GM21619 (cell line): ENCODE results near the gene TIMM50.

Experiments used
- ATAC-seq: cut with Tn5 transposase; IDR thresholded peaks from one replicate; pipeline ENCODE4 v1.9.1; 2021; ENCODE audit not compliant: unreplicated experiment

Gene TIMM50

GRCh38 chr19:39498798-39499642, 18.4 kb downstream of the TIMM50 start, which contains the start of gene DLL3:
DLL3 (plus strand) TSS chr19:39498947; CDS start chr19:39498975, 28 bp downstream.
- ATAC-seq = no peak

- no peak for ATAC-seq
Observed at GRCh38 chr19:39499932-39500331, 19.3 kb downstream of the TIMM50 start.

- ATAC-seq = no peak
Observed at GRCh38 chr19:39500543-39500942, 19.9 kb downstream of the TIMM50 start.

- ATAC-seq = no peak
Observed at GRCh38 chr19:39501340-39501739, 20.7 kb downstream of the TIMM50 start.

GRCh38 chr19:39502640-39503417, 22.2 kb downstream of the TIMM50 start:
- ATAC-seq = no peak

- no peak for ATAC-seq
Observed at GRCh38 chr19:39506598-39506943, 25.9 kb downstream of the TIMM50 start.

GRCh38 chr19:39506944-39507714, 26.5 kb downstream of the TIMM50 start:
- ATAC-seq = no peak

GRCh38 chr19:39507715-39508364, 27.2 kb downstream of the TIMM50 start:
- no peak for ATAC-seq

GRCh38 chr19:39508629-39509028, 28.0 kb downstream of the TIMM50 start:
- ATAC-seq = no peak

GRCh38 chr19:39509233-39509632, 28.6 kb downstream of the TIMM50 start:
- no peak for ATAC-seq

- no peak for ATAC-seq
Observed at GRCh38 chr19:39512988-39513387, 32.4 kb downstream of the TIMM50 start.

GRCh38 chr19:39514840-39515550, 34.4 kb downstream of the TIMM50 start, which contains the start of gene SELENOV:
SELENOV (plus strand) TSS chr19:39515139; CDS start chr19:39515213, 74 bp downstream.
- ATAC-seq = no peak

GRCh38 chr19:39515551-39516191, 35.0 kb downstream of the TIMM50 start:
- no peak for ATAC-seq

GRCh38 chr19:39516270-39516669, 35.6 kb downstream of the TIMM50 start:
- no peak for ATAC-seq

GRCh38 chr19:39517432-39517831, 36.8 kb downstream of the TIMM50 start:
- ATAC-seq = no peak

- ATAC-seq = no peak
Observed at GRCh38 chr19:39518458-39518857, 37.8 kb downstream of the TIMM50 start.

GRCh38 chr19:39518975-39519374, 38.3 kb downstream of the TIMM50 start:
- no peak for ATAC-seq

- no peak for ATAC-seq
Observed at GRCh38 chr19:39520541-39521484, 40.2 kb downstream of the TIMM50 start.

GRCh38 chr19:39524495-39524894, 43.9 kb downstream of the TIMM50 start:
- ATAC-seq = no peak
